Neural crest cell (in vitro differentiated cells): ENCODE data around the gene KHDC3L. TPM values are rescaled to one million over a fixed set of nuclear protein-coding genes. Genes with fewer than 3 reads are reported as not detected.

Source experiments
- DNase-seq: peaks from one replicate; pipeline ENCODE4 v3.0.0; 2021; ENCODE audit warnings: low read depth, mixed read lengths, low spot score
- H3K27ac Mint-ChIP-seq: one replicate; pipeline ENCODE4 v1.8.0; 2021; ENCODE audit warnings: mild to moderate bottlenecking, mixed read lengths; ENCODE audit not compliant: unreplicated experiment
- H3K27me3 Mint-ChIP-seq: 2 replicates; pipeline ENCODE4 v1.8.0; 2021; ENCODE audit warnings: low read depth, mild to moderate bottlenecking, mixed read lengths
- H3K36me3 Mint-ChIP-seq: 2 replicates; pipeline ENCODE4 v1.8.0; 2021; ENCODE audit warnings: low read depth, mild to moderate bottlenecking, mixed read lengths
- H3K4me1 Mint-ChIP-seq: 2 replicates; pipeline ENCODE4 v1.8.0; 2021; ENCODE audit warnings: mixed read lengths
- H3K4me3 Mint-ChIP-seq: one replicate; pipeline ENCODE4 v1.8.0; 2021; ENCODE audit warnings: mild to moderate bottlenecking, mixed read lengths
- H3K9me3 Mint-ChIP-seq: 2 replicates; pipeline ENCODE4 v1.8.0; 2021; ENCODE audit warnings: mixed read lengths
- CTCF ChIP-seq: fragments of 200-600 bp; sonication (generic); conservative IDR thresholded peaks from 2 replicates; pipeline ENCODE4 v1.5.0; 2021; ENCODE audit warnings: antibody characterized with exemption, mild to moderate bottlenecking
- total RNA-seq: library from RNA; stranded (reverse); gene quantifications from 2 replicates; pipeline ENCODE4 v1.2.1, GENCODE V29; 2021

Gene KHDC3L
- total RNA-seq, 1 donor from 2014 or later = not detected

GRCh38 chr6:73364121-73364520, 1.7 kb downstream of the KHDC3L start:
- Mint-ChIP-seq H3K4me1 (no peaks in the 10 kb centered on the region), H3K27ac (no peak overlapping the region), H3K4me3 (no peak overlapping the region), H3K27me3 (no peaks in the 10 kb centered on the region), H3K36me3 (no peaks in the 10 kb centered on the region), H3K9me3 (no peaks in the 10 kb centered on the region)
- no peak for DNase-seq
- no peak for TF ChIP-seq CTCF

GRCh38 chr6:73364549-73364948, 2.1 kb downstream of the KHDC3L start:
- no peak overlapping the region for H3K4me3 Mint-ChIP-seq
- DNase-seq = no peak
- no peaks in the 10 kb centered on the region for H3K27me3 Mint-ChIP-seq
- no peak for TF ChIP-seq CTCF
- no peaks in the 10 kb centered on the region for H3K36me3 Mint-ChIP-seq
- H3K9me3 Mint-ChIP-seq = no peaks in the 10 kb centered on the region
- H3K27ac Mint-ChIP-seq = no peak overlapping the region
- H3K4me1 Mint-ChIP-seq = no peaks in the 10 kb centered on the region

GRCh38 chr6:73367761-73368355, 5.4 kb downstream of the KHDC3L start:
- no peak overlapping the region for H3K4me3 Mint-ChIP-seq
- H3K4me1 Mint-ChIP-seq = no peaks in the 10 kb centered on the region
- DNase-seq = no peak
- H3K36me3 Mint-ChIP-seq = no peaks in the 10 kb centered on the region
- no peaks in the 10 kb centered on the region for H3K27me3 Mint-ChIP-seq
- TF ChIP-seq CTCF = no peak
- H3K9me3 Mint-ChIP-seq = no peaks in the 10 kb centered on the region
- no peak overlapping the region for H3K27ac Mint-ChIP-seq

GRCh38 chr6:73368675-73369074, 6.2 kb downstream of the KHDC3L start:
- Mint-ChIP-seq H3K27me3 (no peaks in the 10 kb centered on the region), H3K27ac (no peak overlapping the region), H3K4me3 (no peak overlapping the region), H3K9me3 (no peaks in the 10 kb centered on the region), H3K4me1 (no peaks in the 10 kb centered on the region), H3K36me3 (no peaks in the 10 kb centered on the region)
- no peak for TF ChIP-seq CTCF
- DNase-seq = no peak

GRCh38 chr6:73369157-73369556, 6.7 kb downstream of the KHDC3L start:
- Mint-ChIP-seq H3K4me3 (no peak overlapping the region), H3K27ac (no peak overlapping the region), H3K27me3 (no peaks in the 10 kb centered on the region), H3K4me1 (no peaks in the 10 kb centered on the region), H3K9me3 (no peaks in the 10 kb centered on the region), H3K36me3 (no peaks in the 10 kb centered on the region)
- TF ChIP-seq CTCF = no peak
- no peak for DNase-seq

- Mint-ChIP-seq H3K4me1 (no peaks in the 10 kb centered on the region), H3K27me3 (no peaks in the 10 kb centered on the region), H3K9me3 (no peaks in the 10 kb centered on the region), H3K36me3 (no peaks in the 10 kb centered on the region), H3K27ac (no peak within 1 kb of the TSS), H3K4me3 (no peak within 1 kb of the TSS)
- no peak for DNase-seq
- no peak for TF ChIP-seq CTCF
These were observed 7.1 kb downstream of the KHDC3L start, which contains the start of gene OOEP for GRCh38 chr6:73369563-73369962. Gene OOEP (minus strand): TSS chr6:73369897. CDS start chr6:73369792, 105 bp downstream.
